DMS114 treated with DMSO at 0.1 percent for 48 hours (cell line): ENCODE results near the gene LGR4.
"Not testable (repeated sequence)": the region's sequence is repeated elsewhere in the genome, so short reads cannot be mapped to it uniquely, and the experiment has no call there.

Experiments used
- DNase-seq: peaks from one replicate; lab custom pipeline; 2025; ENCODE audit not compliant: unreplicated experiment; lab: John Stamatoyannopoulos, UW

The LGR4 gene

DNA sequence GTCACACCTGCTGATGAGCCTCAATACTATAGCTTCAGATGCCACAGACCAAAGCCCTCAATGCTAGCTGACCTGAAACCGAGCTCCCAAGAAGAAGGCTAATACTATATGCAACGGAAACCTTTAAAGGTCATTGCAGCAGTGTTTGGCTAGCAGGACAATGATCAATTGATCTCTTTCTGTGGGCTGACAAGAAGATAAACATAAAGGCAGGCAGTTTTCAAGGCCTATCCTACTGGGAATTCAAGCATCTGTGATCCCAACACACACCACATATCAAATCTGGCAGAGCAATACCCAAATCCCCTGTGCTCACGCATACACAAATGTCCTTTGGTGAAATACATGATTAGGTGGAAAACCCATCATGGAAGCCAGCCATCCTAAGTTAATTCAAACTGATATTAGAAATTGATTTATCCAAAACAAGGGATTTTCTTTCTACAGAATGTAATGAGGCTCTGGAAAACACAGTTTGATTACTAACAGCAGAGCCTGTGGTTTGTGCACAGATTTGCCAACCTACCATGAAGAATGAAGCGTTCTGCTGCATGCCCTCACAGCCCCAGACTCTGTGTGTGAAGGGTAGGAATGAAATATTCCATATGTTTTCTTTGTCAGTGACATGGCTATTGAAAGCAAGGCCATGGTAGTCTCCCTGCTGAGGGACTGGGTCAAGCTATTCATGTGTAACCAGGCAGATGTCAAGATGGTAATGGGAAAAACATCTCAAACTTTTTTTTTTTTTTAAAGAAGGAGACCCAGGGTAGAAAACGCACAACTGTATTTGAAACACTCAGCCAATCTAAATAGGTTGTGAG, 12.2 kb downstream of the LGR4 start:
- DNase-seq: no peak

- DNase-seq: no peak
These were observed 13.4 kb downstream of the LGR4 start for GRCh38 chr11:27459191-27459590.

DNA sequence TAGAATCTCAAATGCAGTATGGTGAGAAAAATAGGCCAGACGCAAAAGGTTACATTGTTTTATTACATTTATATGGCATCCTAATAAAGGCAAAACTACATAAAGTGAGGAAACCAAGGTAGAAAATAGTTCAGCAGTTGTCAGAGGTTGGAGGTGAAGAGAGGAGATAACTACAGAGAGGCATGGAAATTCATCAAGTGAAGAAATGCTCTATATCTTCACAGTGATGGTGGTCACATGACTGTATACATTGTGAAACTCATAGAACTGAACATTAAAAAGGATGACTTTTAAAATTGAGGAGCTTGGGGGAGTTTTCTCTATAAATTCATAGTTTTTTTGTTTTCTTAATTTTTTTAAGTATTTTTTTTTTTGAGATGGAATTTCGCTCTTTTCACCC, 14.4 kb downstream of the LGR4 start:
- DNase-seq: no peak

GRCh38 chr11:27456795-27457329, 15.7 kb downstream of the LGR4 start:
- DNase-seq: no peak

GRCh38 chr11:27456140-27456794, 16.3 kb downstream of the LGR4 start:
- no peak for DNase-seq

GRCh38 chr11:27455667-27456066, 16.9 kb downstream of the LGR4 start:
- no peak for DNase-seq

DNA sequence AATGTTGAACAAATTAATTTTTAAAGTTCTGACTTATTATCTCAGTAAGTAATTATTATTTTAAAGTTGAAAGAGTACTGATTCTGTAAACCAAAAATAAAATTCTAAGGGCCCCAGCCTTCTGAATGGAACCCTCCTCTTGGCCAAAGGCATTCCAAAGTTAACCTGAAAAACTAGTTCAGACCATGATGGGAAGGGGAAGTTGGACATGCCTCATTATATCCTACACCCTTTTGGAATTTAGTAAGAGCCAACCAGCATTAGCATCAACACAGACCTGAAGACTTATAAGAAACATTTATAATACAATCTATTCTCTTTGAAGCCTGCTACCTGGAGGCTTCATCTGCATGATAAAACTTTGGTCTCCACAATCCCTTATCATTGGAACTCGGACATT, 18.9 kb downstream of the LGR4 start:
- no peak for DNase-seq

DNA sequence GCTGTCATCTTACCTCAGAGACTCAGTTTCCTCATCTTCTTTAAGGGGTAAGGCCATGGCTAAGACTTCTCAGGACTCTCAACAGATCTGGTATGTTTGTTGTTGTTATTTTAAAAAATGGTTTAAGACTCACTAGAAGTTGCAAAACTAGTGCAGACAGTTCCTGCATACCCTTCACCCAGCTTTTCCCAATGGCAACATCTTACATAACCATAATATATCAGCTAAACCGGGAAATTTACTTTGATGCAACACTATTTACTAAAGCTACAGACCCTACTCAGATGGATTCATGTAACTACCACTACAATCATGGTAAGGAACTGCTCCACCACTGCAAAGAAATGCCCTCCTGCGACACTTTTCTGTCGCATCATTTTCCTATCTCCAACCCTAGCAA, 20.4 kb downstream of the LGR4 start:
- no peak for DNase-seq

- DNase-seq: no peak
These were observed 21.2 kb downstream of the LGR4 start for GRCh38 chr11:27451244-27451965.

DNA sequence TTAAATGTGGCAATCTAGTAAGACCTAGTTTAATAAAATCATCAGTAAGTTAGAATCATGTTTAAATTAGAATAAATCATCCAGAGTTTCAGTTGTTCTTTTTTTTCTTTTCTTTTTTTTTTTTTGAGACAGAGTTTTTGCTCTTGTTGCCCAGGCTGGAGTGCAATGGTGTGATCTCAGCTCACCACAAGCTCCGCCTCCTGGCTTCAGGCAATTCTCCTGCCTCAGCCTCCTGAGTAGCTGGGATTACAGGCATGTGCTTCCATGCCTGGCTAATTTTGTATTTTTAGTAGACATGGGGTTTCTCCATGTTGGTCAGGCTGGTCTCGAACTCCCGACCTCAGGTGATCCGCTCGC, 24.4 kb downstream of the LGR4 start:
- DNase-seq: not testable (repeated sequence)

DNA sequence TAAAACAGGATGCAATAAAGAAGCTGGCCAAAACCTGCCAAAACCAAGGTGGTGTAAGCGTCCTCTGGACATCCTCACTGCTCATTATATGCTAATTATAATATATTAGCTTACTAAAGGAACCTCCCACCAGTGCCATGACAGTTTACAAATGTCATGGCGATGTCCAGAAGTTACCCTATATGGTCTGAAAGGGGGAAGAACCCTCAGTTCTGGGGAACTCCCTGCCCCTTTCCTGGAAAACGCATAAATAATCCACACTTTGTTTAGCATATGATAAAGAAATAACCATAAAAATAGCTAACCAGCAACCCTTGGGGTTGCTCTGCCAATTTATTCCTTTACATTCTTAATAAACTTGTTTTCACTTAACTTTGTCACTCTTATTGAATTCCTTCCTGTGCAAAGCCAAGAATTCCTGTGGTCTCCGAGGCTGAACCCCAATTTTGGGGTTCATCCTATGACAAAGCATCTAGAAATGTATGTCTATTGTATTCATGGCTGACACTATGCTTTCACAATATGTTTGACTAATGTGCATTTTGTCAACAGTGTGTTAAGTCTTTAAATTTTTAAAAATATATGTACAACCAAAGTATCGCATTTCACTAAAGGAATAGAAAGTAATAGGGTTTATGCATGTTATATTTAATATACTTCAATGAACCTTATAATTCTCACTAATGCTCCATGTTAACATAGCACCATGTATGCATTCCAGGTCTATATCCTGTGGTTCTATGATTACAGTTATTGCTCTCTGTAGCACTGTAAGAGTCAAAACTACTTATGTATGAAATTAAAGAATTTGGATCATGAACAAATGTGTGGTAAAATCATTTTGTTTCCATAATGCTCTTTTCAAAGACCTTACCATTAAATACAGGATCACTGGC, 25.1 kb downstream of the LGR4 start:
- no peak for DNase-seq

GRCh38 chr11:27445625-27446024, 27.0 kb downstream of the LGR4 start:
- DNase-seq: no peak

DNA sequence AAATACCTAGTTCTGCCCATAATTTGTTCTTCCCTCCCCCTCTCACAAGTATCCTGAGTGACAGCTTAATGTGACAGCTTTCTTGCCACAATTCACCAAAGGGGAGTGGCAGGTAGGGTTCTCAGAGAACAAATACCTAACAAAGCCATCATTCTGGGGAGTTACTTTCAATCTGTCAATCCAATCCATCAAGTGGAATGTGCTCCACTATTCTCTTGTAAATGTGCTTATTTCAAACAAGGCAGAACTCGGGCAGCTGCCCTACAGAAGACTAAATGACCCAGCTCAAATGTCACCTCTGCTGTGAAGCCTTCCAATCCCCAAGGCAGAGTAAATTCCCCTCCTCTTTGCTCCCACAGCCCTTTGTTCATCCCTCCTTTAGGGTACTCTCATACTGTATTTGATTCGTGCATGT, 27.8 kb downstream of the LGR4 start:
- no peak for DNase-seq

GRCh38 chr11:27443746-27444507, 28.7 kb downstream of the LGR4 start:
- no peak for DNase-seq

GRCh38 chr11:27443227-27443626, 29.4 kb downstream of the LGR4 start:
- DNase-seq: no peak

DNA sequence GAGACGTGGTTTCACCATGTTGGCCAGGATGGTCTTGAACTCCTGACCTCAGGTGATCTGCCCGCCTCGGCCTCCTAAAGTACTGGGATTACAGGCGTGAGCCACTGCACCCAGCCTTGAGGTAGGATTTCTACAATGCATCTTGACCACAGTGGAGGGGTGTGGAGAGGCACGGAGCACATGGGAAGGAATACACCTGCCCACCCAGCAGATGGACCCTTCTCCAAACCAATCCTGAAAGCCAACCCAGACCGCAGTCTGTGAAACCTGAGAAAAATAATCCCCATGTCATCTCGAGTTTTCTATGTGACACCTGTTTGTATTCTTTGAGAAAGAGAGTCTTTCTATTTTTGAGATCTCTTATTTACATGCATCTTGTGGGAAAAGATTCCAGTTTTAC, 32.5 kb downstream of the LGR4 start:
- DNase-seq: no peak

GRCh38 chr11:27438595-27438981, 34.0 kb downstream of the LGR4 start:
- no peak for DNase-seq

DNA sequence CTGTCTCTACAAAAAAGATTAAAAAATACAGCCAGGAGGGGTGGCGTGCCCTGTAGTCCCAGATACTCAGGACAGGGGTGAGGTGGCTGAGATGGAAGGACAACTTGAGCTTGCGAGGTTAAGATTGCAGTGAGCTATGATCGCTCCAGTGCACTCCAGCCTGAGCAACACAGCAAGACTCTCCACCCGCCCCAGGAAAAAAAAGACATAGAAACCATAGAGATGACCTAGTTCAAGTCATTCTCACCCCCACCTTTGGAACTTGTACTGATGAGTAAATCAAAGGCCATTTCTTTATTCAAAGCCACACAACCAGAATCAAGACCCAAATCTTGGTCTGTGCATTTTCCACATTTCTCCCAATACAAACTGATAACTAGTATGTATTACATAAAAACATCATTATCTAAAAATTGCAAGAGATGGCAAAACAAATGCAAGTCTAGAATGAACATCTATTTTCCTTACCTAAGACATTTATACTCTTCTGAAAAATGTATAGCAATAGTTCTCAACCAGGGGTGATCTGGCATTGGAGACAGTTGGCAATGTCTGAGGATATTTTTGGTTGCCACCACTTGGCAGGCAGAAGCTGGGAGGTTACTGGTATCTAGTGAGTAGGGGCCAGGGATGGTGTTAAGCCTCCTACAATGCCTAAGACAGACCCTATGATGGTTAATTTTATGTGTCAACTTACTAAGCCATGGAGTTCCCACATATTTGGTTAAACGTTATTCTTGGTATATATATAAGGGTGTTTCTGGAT, 34.6 kb downstream of the LGR4 start:
- no peak for DNase-seq

- no peak for DNase-seq
These were observed 35.7 kb downstream of the LGR4 start for GRCh38 chr11:27436916-27437315.
